GM13977 (cell line): Measurements from ENCODE around the gene FBP2.
"Not testable (repeated sequence)": the region's sequence is repeated elsewhere in the genome, so short reads cannot be mapped to it uniquely, and the experiment has no call there.

Experiments
- DNase-seq: peaks from one replicate; pipeline ENCODE4 v3.0.0; 2012; ENCODE audit warnings: low spot score
- CTCF ChIP-seq: IDR thresholded peaks from 2 replicates; pipeline ENCODE4 v1.5.1; 2012; ENCODE audit warnings: mild to moderate bottlenecking, control low read depth; ENCODE audit not compliant: insufficient read depth; ENCODE audit errors: extremely low read depth, missing control alignments
- in situ Hi-C: fragments of 300-500 bp; cut with MboI; formaldehyde crosslinking; loops from one replicate; pipeline ENCODE4 v1.12.0; 2022; ENCODE audit warnings: low sequenced_read_pairs, low pct_unique_long_range_greater_than_20kb, mixed read lengths, inconsistent platforms; ENCODE audit not compliant: unreplicated experiment

FBP2 gene

GRCh38 chr9:94554078-94554438 lies 39.6 kb downstream of the FBP2 start:
- DNase-seq = no peak
- in situ Hi-C loops = no loop called here
- no peak for TF ChIP-seq CTCF

GRCh38 chr9:94553029-94553938 lies 40.3 kb downstream of the FBP2 start:
- DNase-seq = no peak
- in situ Hi-C loops = no loop called here
- TF ChIP-seq CTCF = peak; percentile 14

GRCh38 chr9:94545940-94546339 lies 47.7 kb downstream of the FBP2 start:
- no peak for DNase-seq
- in situ Hi-C loops = no loop called here
- TF ChIP-seq CTCF = no peak

- in situ Hi-C loops, DNase-seq: not testable (repeated sequence)
These were observed 49.3 kb downstream of the FBP2 start for GRCh38 chr9:94544335-94544734.

GRCh38 chr9:94538908-94539307 lies 54.7 kb downstream of the FBP2 start:
- DNase-seq = no peak
- in situ Hi-C loops = no loop called here
- no peak for TF ChIP-seq CTCF

- DNase-seq = no peak
- TF ChIP-seq CTCF = no peak
- in situ Hi-C loops = no loop called here
These were observed 58.7 kb downstream of the FBP2 start for GRCh38 chr9:94534901-94535300.

GRCh38 chr9:94533601-94534000 lies 60.0 kb downstream of the FBP2 start:
- no peak for TF ChIP-seq CTCF
- in situ Hi-C loops = no loop called here

More at GRCh38 chr9:94533601-94534000, 60.0 kb downstream of the FBP2 start:
- DNase-seq = no peak
